ELF-1 (cell line): Measurements from ENCODE around the gene PTPRN2.
"Not testable (repeated sequence)": the region's sequence is repeated elsewhere in the genome, so short reads cannot be mapped to it uniquely, and the experiment has no call there.

Experiments used
- DNase-seq: peaks from one replicate; pipeline ENCODE4 v3.0.0-alpha.2; 2016; ENCODE audit warnings: low read depth, low spot score

Gene PTPRN2

DNA sequence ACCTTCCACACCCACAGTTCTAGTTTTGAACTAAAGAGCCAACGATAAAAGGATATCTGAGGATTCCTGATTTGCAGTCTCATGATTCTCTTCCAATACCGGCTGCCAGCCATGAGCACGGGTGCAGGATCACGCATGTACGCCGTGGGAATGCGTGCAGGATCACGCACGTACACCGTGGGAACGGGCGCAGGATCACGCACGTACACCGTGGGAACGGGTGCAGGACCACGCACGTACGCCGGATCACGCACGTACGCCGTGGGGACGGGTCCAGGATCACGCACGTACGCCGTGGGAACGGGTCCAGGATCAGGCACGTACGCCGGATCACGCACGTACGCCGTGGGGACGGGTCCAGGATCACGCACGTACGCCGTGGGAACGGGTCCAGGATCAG lies 677.6 kb downstream of the PTPRN2 start:
- not testable (repeated sequence) for DNase-seq

DNA sequence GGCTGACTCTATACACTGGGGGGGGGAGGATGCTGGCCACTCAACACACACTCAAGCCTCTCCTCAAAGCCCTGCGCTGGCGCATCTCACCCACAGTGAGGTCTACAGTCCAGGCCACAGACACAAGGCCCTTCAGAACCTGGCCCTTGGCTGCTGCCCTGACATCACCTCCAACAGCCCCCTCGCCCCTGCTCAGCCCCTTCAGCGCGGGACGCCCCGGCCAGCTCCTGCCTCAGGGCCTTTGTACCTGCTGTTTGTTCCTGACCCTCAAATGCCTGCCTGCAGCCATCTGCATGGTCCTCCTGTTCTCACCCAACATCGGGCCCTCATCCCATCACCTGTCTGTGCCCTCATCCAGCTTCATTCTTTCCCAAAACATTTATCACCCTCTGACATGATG lies 678.3 kb downstream of the PTPRN2 start:
- DNase-seq: no peak

DNA sequence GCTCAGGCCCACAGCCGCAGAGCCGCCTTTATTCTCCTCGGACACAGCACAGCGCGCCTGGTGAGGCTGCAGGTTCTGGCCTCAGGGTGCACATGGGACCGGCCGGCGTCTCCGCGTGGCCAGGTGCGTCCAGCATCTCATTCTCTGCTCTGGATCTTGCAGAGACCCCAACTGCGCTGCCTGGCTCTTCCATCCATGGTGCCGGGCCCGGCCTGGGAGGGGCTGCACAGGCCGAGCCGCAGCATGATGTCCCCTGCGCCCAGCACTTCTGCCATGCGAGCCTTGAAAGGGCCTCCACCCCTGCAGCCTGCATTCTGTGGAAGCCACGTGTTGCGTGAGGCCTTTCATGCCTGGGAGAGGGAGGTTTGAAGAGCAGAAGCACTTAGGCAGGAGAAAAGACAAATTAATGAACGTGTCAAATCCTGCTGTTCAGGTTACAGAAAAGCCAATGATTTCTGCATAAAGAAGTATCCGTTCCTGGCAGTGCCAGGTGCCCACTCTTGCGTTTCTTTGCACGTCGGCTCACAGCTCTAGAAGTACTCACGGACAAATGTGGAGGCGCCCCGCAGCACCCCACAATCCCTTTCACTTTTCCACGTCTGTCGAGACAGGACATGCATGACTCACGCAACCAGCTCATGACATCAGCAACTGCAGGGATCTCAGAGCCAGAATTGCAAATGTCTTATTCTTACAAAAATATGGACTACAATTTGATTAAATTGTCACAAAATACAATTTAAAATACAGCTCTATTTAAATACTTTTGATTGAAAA lies 679.4 kb downstream of the PTPRN2 start:
- no peak for DNase-seq

DNA sequence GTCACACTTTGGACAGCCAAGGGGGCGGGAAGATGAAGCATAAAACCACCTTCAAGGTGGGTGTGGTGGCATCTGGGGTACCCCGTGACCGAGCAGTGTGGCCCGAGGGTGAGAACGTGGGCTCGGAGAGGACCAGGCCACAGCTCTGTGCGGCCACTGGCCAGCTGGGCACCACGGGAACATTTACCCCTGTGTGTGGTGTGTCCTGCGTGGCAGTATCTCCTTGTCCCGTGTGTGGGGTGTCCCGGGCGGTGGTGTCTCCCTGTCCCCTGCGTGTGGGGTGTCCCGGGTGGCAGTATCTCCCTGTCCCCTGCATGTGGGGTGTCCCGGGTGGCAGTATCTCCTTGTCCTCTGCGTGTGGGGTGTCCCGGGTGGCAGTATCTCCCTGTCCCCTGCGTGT lies 680.5 kb downstream of the PTPRN2 start:
- DNase-seq: no peak

DNA sequence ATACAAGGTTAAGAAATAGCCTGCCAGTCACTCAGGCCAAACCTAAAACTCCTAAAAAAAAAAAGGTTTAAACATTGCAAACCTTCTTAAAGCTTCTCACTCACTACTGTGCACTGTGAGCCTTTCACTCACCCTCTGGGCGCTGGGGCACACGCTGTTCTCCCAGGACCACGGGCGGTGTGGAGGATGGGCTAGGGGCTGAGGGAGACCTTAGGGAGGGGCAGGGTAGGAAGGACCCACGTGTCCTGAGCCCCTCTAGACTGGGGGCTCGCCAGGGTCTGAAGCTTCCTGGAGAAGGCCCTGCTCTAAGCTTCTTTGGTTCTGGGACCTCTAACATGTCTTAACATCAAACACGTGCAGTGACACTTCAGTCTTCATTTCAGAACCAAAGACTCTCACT lies 681.0 kb downstream of the PTPRN2 start:
- no peak for DNase-seq

DNA sequence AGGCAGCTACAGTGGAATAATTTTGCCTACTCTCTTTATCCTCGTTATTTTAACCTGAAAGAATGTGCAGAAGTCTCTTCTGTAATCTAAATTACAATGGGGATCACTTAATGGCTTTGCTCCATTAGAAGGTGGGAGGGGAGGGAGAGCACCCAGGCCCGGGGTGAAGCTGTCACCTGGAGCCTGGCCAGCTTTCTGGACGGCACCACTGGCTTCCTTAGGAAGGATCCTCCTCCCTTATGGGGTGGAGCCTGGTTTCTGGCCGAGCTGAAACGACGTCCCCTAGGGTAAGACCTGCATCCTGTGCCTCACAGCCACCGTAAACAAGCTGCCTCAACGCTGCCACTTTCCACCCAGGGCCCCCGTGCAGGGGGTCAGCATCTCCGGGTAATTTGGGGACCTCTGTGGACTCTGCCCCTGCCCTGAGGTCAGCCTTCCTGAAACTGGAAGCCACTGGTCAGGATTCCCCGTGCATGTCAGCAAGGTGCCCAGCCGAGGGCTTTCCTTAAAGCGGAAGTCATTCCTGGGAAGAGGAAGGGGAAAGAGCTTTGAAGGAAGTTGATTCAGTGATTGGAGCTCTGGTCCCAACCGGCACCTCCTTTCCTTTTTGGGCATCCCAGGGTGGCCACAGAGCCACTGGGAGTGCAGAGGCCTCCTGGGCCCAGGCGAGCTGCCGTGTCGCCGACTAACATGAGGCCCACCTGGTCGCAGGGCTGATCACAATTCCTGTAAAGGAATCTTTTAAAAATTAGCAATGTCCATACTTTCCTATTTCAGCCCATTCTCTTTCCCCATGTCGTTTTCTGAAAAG lies 681.8 kb downstream of the PTPRN2 start:
- DNase-seq: peak; percentile 58

DNA sequence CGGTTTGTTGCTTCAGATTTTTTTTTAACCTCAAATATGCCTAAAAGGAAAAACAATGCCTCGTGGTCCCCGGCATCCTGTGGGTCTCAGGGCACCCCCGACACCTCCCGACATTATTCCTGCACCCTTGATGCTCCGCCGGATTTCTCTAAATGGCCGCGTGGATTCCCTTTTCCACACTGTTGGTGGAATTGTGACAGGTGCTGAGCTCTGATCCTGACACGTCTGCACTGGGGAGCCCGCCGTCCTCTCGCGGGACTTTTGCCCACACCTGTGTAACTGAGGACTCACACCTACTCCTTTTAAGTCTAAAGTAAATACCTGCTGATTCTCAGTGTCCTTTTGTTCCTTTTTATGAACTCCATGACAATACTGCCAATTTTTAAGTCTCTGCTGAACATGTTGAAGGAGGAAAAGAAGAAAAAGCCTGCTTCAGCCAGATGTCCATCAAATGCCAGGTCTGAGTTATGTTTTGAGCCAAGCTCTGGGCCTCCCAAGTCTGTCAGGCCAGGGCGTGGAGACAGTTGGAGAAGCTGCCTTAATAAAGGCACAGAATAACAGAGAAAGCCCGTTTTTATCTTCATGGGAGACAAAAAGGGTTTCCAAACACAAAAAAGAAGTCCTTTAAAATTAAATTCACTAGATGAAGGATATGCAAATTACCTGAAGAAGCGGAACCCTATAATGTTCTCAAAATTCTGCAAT lies 682.6 kb downstream of the PTPRN2 start:
- DNase-seq: no peak

DNA sequence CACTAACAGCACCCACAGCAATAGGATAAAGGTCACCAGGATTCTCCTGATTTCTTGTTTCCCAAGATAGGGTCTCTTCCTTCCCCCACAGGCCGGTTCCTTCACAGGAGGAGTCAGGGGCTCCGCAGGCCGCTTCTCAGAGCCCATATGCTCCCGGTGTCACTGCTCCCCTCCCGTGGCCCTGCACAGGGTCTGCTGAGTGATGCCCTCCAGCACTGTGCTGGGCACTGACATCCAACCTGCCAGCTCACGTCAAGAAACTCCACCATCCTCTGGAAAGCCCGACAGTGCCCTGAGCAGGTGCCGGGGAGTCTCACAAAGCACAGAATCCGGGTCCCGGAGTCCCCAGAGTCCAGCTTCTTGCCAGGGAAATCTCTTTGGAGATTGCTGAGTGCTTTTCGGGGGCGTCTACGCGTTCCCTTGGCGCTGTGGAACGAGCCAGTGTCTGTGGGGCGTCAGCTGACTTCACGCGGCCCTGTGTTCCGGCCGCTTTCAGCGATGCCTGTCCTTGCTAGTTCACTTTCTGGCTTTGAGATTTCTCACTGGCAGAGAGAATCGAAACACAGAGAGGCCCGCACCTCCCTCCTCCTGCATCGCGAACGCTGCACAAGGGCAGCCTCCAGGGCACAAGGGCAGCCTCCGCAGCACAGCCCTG lies 683.3 kb downstream of the PTPRN2 start:
- no peak for DNase-seq

DNA sequence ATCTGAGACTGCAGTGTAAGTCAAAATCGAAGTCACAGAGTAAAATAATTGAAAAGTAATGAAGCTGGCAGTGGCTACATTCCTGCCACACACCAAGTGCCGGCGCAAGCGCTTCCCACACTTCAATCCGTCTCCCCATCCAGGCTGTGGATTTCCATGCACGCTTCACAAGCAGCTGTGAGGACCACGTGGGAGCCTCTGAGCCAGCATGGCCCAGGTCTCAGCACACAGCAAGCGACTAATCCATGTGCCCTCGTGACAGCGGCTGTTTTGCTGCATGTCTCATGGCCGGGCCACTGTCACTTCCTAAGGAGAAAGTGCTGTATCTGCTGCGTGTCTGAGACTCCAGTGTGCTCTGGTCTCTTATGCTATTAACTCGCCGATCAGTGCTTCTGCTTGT lies 683.9 kb downstream of the PTPRN2 start:
- DNase-seq: no peak

DNA sequence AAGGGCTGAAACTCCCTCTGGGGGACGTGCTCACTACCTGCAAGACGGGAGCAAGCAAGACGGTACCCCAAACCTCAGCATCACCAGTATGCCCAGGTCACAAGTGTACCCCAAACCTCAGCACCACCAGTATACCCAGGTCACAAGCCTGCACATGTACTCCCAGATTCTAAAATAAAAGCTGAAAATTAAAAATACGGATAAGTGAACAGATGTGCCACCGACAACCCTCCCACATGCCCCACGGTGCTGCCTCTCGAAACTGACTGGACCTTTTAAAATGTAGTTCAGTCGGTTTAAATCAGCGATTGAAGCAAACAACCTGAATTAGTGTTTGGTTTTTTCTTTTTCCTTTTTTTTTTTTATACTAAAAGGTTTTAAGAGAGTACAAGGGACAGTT lies 684.3 kb downstream of the PTPRN2 start:
- no peak for DNase-seq

DNA sequence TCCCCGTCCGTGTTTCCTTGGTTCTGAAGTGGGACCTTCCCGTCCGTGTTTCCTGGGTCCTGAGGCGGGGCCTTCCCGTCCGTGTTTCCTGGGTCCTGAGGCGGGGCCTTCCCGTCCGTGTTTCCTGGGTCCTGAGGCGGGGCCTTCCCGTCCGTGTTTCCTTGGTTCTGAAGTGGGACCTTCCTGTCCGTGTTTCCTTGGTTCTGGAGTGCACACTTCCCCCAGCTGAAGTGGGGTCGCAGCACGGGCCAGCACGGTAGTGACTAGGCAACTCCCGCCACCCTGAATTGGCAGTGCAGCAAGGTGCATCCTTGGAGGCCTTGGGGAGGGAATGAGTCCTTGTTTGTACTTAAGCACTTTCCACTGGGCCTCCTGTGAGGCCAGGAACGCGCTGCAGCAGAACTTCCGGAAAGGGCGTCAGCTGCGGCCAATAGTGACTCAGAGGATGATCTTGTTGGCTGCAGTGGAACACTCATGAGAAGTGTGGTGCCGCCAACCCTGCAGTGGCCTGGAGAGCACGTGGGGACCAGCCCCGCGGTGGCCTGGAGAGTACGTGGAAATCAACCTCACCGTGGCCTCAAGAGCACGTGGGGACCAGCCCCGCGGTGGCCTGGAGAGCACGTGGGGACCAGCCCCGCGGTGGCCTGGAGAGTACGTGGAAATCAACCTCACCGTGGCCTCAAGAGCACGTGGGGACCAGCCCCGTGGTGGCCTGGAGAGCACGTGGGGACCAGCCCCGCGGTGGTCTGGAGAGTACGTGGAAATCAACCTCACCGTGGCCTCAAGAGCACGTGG lies 685.6 kb downstream of the PTPRN2 start:
- not testable (repeated sequence) for DNase-seq

DNA sequence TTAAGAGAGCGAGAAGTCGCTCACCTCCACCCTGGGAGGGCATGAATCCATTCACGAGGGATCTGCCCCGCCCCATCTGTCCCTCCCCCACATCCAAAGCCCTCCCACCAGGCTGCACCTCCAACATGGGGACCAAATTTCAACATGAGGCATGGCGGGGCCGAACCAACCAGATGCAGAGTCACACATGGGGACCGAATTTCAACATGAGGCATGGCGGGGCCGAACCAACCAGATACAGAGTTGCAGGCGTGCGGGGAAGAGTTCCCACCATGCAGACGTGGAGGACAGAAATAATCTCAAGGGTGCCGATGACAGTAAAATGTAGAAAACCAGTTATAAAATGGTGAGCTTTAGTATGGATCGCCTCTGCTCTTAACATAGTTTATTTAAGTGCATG lies 686.5 kb downstream of the PTPRN2 start:
- no peak for DNase-seq

DNA sequence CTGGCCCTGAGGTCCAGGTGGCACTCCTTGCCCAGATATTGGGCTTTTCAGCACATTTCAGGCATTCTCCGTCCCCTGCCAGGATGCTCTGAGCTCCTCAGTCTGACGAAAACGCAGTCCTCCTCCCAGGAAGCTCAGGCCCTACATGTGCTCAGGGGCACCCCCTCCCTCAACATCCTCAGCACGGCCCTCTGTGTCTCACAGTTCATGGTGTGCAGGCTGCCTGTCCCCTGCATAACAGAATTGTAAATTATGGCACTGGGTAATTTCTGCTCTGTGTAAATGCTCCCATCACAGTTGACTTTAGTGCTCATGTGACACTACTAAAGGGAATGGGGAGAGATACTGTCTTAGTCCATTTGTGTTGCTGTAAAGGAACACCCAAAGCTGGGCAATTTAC lies 687.1 kb downstream of the PTPRN2 start:
- DNase-seq: no peak

DNA sequence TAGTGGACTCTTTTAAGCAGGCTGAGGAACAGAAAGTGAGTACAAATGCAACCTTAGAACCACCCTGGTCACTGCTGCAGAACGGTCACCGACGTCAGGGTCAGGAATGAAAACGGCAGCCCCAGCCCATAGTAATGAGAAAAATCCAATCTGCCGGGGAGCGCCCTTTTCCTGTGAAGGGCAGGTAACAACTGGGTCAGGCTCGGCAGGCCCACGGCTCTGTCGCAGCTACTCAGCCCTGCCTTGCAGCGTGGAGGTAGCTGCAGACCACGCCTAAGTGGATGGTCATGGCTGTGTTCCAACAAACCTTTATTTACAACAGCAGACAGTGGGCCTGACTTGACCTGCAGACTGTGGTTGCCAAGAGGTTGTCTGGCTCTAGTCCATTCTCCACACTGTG lies 687.6 kb downstream of the PTPRN2 start:
- no peak for DNase-seq

DNA sequence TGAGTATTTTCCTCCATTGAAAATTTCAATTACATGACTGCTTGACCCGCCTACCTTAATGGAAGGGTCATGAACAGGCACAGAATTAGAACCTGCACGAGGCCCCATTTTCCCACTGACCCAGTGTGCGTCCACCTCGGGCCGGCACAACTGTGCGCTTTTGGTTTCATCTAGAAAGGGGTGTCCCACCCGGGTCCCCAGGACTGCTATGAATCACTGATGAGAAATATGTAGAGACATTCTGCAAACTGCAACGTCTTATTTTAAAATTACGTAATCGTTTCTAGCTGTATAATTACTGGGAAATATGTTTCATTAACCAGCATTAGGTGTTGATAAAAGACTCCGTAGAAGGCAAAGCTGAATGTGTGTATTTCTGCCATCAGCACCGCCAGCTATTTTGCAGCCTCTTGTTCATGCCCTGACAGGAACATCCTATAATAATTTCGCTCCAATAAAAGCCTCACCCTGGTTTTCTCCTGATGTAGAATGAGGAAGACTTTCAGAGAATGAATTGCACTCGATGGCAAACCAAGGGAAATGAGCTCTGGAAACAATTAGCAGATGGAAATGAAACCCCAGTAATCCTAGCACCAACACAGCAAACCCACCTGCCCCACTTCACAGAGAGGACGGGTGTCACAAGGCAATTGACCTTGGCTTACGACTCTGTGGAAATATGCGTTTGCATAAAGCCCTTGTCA lies 688.7 kb downstream of the PTPRN2 start:
- DNase-seq: no peak

DNA sequence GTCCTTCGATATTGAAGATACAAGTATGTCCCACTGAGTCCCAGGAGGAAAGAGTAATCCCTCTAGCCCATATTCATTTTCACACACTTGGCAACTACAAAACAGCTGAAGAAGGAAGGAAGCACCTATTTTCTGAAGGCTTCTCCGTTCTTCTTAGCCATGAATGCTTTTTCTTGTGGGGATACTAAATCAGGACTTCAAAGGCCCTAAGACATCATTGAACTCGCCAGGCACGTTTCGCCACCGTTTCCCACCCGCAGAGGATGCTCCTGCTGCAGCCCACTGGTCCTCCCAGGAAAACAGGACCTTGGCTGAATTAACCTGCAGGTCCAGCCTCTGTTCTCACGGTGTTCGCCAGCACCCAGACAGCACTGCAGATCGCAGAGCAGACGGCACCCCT lies 689.4 kb downstream of the PTPRN2 start:
- DNase-seq: no peak

DNA sequence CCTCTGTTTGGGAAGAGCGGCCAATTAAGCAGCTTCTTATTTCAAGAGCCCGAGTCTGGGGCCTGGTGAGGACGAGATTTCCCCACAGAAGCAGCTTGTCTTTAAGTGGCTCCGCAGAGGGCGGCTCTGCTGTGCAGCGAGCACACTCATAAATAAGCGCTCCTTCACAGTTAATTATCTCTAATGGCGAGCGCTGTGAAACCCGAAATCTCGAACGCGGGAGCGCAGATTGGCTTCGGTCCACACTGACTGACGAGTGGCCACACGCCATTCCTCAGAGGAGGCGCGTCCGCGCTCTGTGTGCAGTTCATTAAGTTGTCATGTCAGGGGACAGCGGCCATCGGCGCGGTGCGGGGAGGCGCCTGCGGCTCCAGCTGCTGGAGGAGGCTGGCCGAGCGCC lies 689.9 kb downstream of the PTPRN2 start:
- peak; percentile 65 for DNase-seq

DNA sequence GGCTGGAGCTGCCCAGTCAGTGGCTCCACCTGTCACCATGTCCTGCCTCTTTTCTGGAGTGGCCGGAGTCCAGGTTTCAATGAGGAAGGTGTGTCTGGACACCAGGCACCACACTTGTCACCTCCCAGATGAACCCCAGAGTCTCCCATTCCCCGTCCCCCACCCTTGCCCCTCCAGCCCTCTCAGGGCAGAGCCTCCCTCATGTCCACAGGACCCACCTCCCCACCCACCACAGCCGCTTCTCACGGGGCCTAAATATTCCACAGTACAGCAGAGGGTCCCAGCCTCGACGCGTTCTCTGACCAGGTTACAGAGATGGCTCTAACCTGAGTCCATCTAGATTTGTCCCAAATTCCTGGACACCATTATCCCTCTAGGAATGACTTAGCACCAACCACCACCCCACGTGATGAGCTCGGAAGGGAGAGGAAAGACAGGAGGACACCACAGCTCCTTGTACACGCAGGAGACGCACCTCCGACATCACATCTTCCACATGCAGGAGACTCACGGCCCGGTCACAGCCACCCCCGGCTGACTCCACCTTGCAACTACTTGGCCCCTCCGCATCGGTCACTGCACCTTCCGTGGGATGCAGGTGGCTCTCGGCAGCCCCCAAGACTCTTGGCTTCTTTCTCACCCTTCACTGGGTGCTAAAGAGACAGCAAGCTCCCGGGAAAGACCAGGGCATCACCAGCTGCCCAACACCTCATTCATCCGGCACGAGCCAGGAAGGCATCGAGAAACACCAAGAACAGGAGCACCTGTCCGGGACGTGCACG lies 690.7 kb downstream of the PTPRN2 start:
- no peak for DNase-seq

DNA sequence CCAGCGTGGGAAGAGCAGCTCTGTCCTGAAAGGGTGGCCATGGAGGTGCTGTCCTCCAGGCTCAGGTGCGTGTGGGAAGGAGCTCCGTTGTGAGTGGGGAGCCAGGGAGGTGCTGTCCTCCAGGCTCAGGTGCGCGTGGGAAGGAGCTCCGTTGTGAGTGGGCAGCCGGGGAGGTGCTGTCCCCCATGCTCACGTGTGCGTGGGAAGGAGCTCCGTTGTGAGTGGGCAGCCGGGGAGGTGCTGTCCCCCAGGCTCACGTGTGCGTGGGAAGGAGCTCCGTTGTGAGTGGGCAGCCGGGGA lies 691.3 kb downstream of the PTPRN2 start:
- DNase-seq: not testable (repeated sequence)
